ENCODE measurements around the gene HGFAC.

DNA sequence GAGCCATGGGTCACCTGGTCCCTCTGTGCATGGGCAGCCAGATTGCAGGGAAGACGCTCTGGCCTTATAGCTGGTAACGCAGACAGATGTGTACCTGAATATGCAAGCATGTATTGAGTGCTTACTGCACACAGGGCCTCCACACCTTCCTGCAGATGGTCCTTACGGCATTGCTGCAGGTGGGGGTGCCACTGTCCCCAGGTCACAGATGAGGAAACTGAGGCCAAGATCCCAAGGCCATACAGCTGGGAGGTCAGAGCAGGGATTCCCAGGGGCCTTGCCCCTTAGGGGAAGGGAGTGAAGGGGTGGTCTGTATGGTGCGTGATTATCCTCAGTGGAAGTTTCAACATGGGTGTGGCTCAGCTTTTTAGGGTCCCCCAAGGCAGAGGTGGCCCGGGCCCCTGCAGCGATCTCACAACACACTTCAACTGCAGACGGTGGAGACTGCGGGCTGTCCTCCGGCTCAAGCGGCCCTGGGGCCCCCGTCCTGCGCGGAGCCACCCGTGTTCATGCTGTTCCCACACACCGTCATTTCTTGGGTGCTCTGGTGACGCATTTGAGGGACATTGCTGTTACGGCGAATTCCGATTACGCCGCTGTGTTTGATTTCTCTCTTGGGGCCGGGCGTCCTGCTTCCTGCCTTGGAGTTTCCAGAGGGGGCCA, 29.5 kb downstream of the HGFAC start:
- TF ChIP-seq, protein P1, sequence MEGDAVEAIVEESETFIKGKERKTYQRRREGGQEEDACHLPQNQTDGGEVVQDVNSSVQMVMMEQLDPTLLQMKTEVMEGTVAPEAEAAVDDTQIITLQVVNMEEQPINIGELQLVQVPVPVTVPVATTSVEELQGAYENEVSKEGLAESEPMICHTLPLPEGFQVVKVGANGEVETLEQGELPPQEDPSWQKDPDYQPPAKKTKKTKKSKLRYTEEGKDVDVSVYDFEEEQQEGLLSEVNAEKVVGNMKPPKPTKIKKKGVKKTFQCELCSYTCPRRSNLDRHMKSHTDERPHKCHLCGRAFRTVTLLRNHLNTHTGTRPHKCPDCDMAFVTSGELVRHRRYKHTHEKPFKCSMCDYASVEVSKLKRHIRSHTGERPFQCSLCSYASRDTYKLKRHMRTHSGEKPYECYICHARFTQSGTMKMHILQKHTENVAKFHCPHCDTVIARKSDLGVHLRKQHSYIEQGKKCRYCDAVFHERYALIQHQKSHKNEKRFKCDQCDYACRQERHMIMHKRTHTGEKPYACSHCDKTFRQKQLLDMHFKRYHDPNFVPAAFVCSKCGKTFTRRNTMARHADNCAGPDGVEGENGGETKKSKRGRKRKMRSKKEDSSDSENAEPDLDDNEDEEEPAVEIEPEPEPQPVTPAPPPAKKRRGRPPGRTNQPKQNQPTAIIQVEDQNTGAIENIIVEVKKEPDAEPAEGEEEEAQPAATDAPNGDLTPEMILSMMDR (IDR thresholded peaks at IDR 0.05) = no peak
- no peak for TF ChIP-seq POLR2AphosphoS5 (IDR thresholded peaks at IDR 0.05)
